D721Med (cell line): ENCODE measurements around the gene FARSB.
A peak's percentile ranks its signal among the peaks of the same experiment; 100 is the strongest.
"Not testable (repeated sequence)": the region's sequence is repeated elsewhere in the genome, so short reads cannot be mapped to it uniquely, and the experiment has no call there.

Experiments
- DNase-seq: peaks from one replicate; pipeline ENCODE4 v3.0.0; 2011; ENCODE audit warnings: low spot score; ENCODE audit not compliant: insufficient read length
- FAIRE-seq: peaks from 2 replicates; lab custom pipeline; 2011; peaks lifted over from hg19 to GRCh38; lab: Jason Lieb, UNC
- TF ChIP-seq, protein P1 (sequence below): IDR thresholded peaks from 2 replicates; pipeline ENCODE4 v1.5.1; 2012; ENCODE audit warnings: mild to moderate bottlenecking, control low read depth; ENCODE audit not compliant: insufficient read depth; ENCODE audit errors: missing control alignments

Gene FARSB

DNA sequence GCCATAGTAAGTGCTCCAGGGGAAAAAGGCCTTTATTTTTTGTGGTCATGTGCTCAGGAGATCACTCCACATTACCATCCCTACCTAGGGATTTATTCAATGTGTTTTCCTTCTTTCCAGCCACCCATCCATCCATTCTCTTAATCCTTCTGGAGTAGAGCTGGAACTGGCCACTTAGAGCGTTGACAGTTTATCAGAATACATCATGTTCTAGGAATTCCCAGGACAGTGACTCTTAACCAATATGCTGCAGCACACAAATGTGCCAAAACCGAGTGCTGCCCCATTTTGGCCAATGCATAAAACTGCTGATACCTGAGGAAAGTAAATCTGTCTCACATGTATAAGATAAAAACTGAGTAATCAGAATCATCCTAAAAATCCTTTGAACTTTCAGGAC is 63.7 kb downstream of the FARSB start:
- FAIRE-seq = no peak
- DNase-seq = no peak
- TF ChIP-seq, protein P1, sequence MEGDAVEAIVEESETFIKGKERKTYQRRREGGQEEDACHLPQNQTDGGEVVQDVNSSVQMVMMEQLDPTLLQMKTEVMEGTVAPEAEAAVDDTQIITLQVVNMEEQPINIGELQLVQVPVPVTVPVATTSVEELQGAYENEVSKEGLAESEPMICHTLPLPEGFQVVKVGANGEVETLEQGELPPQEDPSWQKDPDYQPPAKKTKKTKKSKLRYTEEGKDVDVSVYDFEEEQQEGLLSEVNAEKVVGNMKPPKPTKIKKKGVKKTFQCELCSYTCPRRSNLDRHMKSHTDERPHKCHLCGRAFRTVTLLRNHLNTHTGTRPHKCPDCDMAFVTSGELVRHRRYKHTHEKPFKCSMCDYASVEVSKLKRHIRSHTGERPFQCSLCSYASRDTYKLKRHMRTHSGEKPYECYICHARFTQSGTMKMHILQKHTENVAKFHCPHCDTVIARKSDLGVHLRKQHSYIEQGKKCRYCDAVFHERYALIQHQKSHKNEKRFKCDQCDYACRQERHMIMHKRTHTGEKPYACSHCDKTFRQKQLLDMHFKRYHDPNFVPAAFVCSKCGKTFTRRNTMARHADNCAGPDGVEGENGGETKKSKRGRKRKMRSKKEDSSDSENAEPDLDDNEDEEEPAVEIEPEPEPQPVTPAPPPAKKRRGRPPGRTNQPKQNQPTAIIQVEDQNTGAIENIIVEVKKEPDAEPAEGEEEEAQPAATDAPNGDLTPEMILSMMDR = no peak

DNA sequence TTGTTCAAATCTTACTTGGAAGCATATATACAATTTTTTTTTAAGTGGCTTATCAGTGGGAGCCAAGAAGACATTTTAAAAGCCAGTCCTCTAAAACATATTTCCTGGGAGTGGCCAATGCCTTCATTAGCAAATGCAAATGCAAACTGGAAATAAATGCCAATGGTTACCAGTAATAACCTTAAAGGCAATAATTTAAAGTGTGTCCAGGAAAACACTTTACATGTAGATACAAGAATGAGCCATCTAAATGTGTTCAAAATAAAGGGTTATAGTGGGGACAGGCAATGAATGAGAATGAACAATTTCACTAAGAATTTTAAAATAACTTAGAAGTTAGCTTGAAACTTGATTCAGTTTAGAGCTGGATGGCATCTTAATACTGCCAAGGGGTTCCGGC is 64.2 kb downstream of the FARSB start:
- FAIRE-seq = no peak
- no peak for DNase-seq
- TF ChIP-seq, protein P1 = no peak

DNA sequence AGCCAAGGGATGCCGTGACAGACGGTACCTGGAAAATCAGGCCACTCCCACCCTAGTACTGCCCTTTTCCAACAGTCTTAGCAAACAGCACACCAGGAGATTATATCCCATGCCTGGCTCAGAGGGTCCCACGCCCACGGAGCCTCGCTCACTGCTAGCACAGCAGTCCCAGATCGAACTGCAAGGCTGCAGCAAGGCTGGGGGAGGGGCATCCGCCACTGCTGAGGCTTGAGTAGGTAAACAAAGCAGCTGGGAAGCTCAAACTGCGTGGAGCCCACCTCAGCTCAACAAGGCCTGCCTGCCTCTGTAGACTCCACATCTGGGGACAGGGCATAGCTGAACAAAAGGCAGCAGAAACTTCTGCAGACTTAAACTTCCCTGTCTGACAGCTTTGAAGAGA is 71.3 kb downstream of the FARSB start:
- not testable (repeated sequence) for DNase-seq, FAIRE-seq

DNA sequence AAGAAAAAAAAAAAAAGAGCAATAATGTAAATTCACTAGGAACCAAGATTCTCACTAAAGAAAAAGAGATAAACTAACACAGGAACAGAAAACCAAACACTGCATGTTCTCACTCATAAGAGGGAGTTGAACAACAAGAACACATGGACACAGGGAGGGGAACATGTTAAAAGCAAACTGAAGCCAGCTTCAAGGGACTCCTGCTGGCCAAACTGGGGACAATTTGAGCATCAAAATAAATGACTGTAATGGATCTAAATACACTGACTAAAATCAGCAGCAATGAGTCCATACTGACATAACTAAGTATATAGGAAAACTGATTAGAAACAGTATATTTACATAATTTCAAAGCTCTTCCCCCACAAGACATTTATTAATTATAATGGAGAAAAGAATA is 73.0 kb downstream of the FARSB start:
- TF ChIP-seq, protein P1 = peak; percentile 14
- no peak for DNase-seq
- FAIRE-seq = no peak

DNA sequence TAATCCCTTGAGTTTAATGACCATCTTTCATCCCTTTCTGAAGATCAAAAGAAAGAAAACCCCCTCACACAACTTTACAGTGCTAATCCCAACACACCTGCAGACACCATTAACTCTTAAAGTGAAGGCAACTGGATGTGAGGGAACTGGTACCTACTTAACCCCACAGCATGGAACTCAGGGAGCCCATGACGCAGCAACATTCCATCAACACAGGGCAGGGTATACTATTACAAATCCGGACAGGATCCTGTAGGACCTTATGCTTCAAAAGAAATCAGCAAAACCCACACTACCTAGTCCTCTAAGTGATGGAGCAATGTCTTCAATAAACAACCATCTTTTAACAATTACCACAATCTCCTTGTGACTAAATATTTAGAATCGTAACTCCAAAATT is 78.6 kb downstream of the FARSB start:
- DNase-seq = no peak
- TF ChIP-seq, protein P1 = no peak
- no peak for FAIRE-seq

DNA sequence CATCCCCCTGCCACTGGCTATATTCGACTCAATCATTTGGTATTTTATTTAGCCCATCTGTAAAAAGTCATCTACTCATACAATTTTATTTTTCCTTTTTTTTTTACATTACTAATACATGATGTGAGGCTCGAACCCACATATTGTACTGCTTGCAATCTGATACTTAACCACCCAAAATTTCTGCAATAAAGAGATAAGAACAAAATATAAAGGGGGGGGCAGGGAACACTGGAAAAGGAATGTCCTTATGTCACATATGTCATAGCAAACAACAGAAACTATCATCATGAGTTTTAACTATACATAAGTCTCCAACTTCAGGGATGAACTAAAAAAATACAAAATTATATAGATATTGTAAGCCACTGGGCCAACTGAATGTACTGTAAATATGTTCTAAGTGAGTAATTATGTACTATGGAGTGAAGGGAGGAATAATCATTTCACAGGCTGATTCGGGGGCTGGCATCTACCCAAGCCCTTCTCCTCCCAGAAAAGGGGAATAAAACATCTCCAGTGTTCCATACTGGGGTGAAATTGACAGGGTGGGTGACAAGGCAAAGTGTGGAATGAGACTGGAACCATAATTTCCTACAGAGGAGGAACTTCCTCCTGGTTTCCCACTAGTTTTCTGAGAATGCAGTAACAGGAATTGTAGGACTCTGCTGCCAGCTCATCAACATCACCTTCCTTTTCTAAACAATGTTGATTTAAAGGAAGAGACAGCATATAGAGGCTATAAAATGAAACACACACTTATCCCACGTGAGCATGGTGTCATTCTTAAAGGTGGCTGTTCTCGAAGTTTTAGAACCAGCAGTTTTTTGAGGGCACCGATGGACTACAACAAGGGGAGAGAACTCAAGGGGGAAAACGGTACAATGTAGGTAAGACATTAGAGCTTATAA is 79.5 kb downstream of the FARSB start:
- TF ChIP-seq, protein P1 = no peak
- no peak for DNase-seq

DNA sequence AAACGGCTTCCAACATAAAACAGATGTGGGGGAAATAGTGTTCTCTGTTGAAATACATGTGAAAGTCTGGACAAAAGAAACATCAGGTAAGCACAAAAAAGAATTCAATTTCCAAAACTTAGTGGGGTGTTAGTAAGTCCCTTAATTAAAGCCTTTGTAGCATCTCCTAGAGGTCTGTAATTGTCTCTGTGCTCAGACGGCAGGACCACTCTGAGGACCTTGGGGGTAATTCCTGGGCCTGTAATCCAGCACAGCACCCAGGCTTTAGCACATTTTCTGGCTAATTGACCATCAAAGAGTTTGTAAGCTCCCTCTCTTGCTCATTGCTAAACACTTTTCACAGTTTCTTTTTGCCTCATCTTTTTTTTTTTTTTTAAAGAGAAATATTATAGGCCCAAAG is 80.3 kb downstream of the FARSB start:
- no peak for DNase-seq
- TF ChIP-seq, protein P1 = no peak
- no peak for FAIRE-seq

More for the DNA sequence above, 79.5 kb downstream of the FARSB start:
- FAIRE-seq = no peak
